GM12878 (cell line): ENCODE data around the gene HACD3. TPM values are rescaled to one million over a fixed set of nuclear protein-coding genes. Genes with fewer than 3 reads are reported as not detected.

Experiments used
- ATAC-seq: fragments of 200-7000 bp; cut with Tn5 transposase; 3 replicates; pipeline ENCODE4 v1.9.1; 2020; ENCODE audit warnings: mild to moderate bottlenecking, moderate library complexity
- BruUV-seq: library from RNA; stranded (reverse); fragments of 400-500 nt; replicated peaks from 2 replicates; lab custom pipeline; 2021; lab: Mats Ljungman, UMichigan
- CTCF ChIA-PET: fragments of 300-600 bp; sonication (Branson Sonifier 250); formaldehyde crosslinking; extraction: SDS; loops from one replicate; lab custom pipeline; 2021; ENCODE audit warnings: inconsistent platforms; lab: Yijun Ruan, JAX
- POLR2A ChIA-PET: fragments of 350-600 bp; formaldehyde crosslinking; extraction: SDS; loops from one replicate; lab custom pipeline; 2021; ENCODE audit warnings: inconsistent platforms; lab: Charles Lee
- RAD21 ChIA-PET: fragments of 300-600 bp; sonication (Branson Sonifier 250); formaldehyde crosslinking; loops from one replicate; lab custom pipeline; 2023; ENCODE audit warnings: antibody characterized with exemption; ENCODE audit not compliant: unreplicated experiment; lab: Charles Lee
- SMC1A ChIA-PET: fragments of 300-600 bp; sonication (Branson Sonifier 250); formaldehyde crosslinking; loops from one replicate; lab custom pipeline; 2023; ENCODE audit not compliant: unreplicated experiment, uncharacterized antibody; lab: Charles Lee
- DNase-seq: peaks from one replicate; pipeline ENCODE4 v3.0.0-alpha.2; 2011; ENCODE audit warnings: low read depth, low spot score
- FAIRE-seq: peaks from 3 replicates; lab custom pipeline; 2011; peaks lifted over from hg19 to GRCh38; lab: Jason Lieb, UNC
- H2AFZ ChIP-seq: 2 replicates; pipeline ENCODE4 v1.6.0; 2011; ENCODE audit warnings: low read depth, low read length, control low read depth; ENCODE audit not compliant: control insufficient read depth
- H3K27ac ChIP-seq: 2 replicates; pipeline ENCODE4 v1.5.1; 2011; ENCODE audit warnings: control low read depth; ENCODE audit not compliant: control insufficient read depth, insufficient read depth
- H3K27me3 ChIP-seq, 2 experiments: replicated peaks in 1 of 2; 2 replicates each; pipeline versions ENCODE4 v1.6.0 to v1.6.1; 2011; ENCODE audit warnings: low read length in 1 of 2; ENCODE audit not compliant: control insufficient read depth in 2 of 2, insufficient read depth in 2 of 2
- H3K36me3 ChIP-seq, 2 experiments: 2 replicates each; pipeline ENCODE4 v1.5.1; 2011; ENCODE audit warnings: low read length in 1 of 2; ENCODE audit not compliant: control insufficient read depth in 2 of 2, insufficient read depth in 2 of 2
- H3K4me1 ChIP-seq: 2 replicates; pipeline ENCODE4 v1.6.1; 2011; ENCODE audit warnings: mild to moderate bottlenecking, low read length, moderate library complexity, mixed read lengths; ENCODE audit not compliant: control insufficient read depth, insufficient read depth
- H3K4me2 ChIP-seq: 2 replicates; pipeline ENCODE4 v1.6.0; 2011; ENCODE audit warnings: control low read depth; ENCODE audit not compliant: control insufficient read depth, insufficient read depth
- H3K4me3 ChIP-seq: fragments of 200-600 bp; sonication (generic); 2 replicates; pipeline ENCODE4 v1.5.1; 2016
- H3K79me2 ChIP-seq: 2 replicates; pipeline ENCODE4 v1.6.0; 2011; ENCODE audit warnings: low read length; ENCODE audit not compliant: control insufficient read depth, insufficient read depth
- H3K9ac ChIP-seq: 2 replicates; pipeline ENCODE4 v1.8.0; 2011; ENCODE audit warnings: low read length, control low read depth, mixed read lengths; ENCODE audit not compliant: control insufficient read depth, insufficient read depth
- H3K9me3 ChIP-seq: replicated peaks from 3 replicates; pipeline ENCODE4 v1.5.1; 2011; ENCODE audit warnings: mild to moderate bottlenecking, low read length; ENCODE audit not compliant: control insufficient read depth, insufficient read depth
- H4K20me1 ChIP-seq: 2 replicates; pipeline ENCODE4 v1.6.0; 2011; ENCODE audit not compliant: control insufficient read depth, insufficient read depth
- CHD4 ChIP-seq: fragments of 200-600 bp; sonication (generic); IDR thresholded peaks from 2 replicates; pipeline ENCODE4 v1.6.1; 2016; ENCODE audit warnings: mild to moderate bottlenecking
- IKZF2 ChIP-seq, 2 experiments: fragments of 450-650 bp; IDR thresholded peaks; 2 replicates each; pipeline ENCODE4 v1.6.1; 2017; ENCODE audit warnings: mild to moderate bottlenecking in 2 of 2, moderate library complexity in 2 of 2
- KLF5 ChIP-seq: fragments of 450-650 bp; IDR thresholded peaks from 2 replicates; pipeline ENCODE4 v1.6.1; 2014; ENCODE audit warnings: mild to moderate bottlenecking; ENCODE audit not compliant: partially characterized antibody
- PML ChIP-seq: IDR thresholded peaks from 2 replicates; pipeline ENCODE4 v1.6.1; 2012; ENCODE audit warnings: low read length, inconsistent platforms
- SP1 ChIP-seq: IDR thresholded peaks from one replicate; pipeline ENCODE4 v1.6.1; 2011; ENCODE audit warnings: low read depth, low read length
- SUPT20H ChIP-seq: IDR thresholded peaks from 2 replicates; pipeline ENCODE4 v1.6.1; 2011; ENCODE audit warnings: low read depth, mild to moderate bottlenecking, low read length, moderate library complexity, borderline replicate concordance; ENCODE audit not compliant: control insufficient read depth
- ZNF592 ChIP-seq: fragments of 450-650 bp; IDR thresholded peaks from 2 replicates; pipeline ENCODE4 v1.6.1; 2017; ENCODE audit warnings: mild to moderate bottlenecking, moderate library complexity
- in situ Hi-C: fragments of 300-500 bp; cut with MboI; formaldehyde crosslinking; loops from 9 replicates; pipeline ENCODE4 v1.14.3; 2018; ENCODE audit warnings: mixed read lengths
- intact Hi-C: fragments of 100-400 bp; cut with micrococcal nuclease; formaldehyde crosslinking; loops from one replicate; pipeline ENCODE4 v1.14.2; 2022; ENCODE audit not compliant: unreplicated experiment
- polyA plus RNA-seq, 11 experiments: library from polyadenylated mRNA; depleted of rRNA in 4 of 11; unstranded in 6 of 11; stranded (reverse) in 5 of 11; fragments of >200 nt; fragmentation: Nextera tagmentation in 4 of 11; fragmentation: Illumina TruSeq in 1 of 11; extraction: Ambion mirVana in 4 of 11; extraction: Trizol in 1 of 11; gene quantifications; 1 replicate in 1 of 11; 2 replicates in 10 of 11; pipeline versions ENCODE4 v1.2.1 to v1.2.3, GENCODE V29; 2011 to 2016; ENCODE audit warnings: inconsistent platforms in 2 of 11, missing spikeins in 2 of 11, low read depth in 1 of 11
- total RNA-seq, 4 experiments: library from RNA; depleted of rRNA in 3 of 4; stranded (reverse); fragments of >200 nt in 3 of 4; fragmentation: Illumina TruSeq in 1 of 4; extraction: Trizol in 1 of 4; gene quantifications; 2 replicates each; pipeline versions ENCODE4 v1.2.1 to v1.2.3, GENCODE V29; 2013 to 2021

The HACD3 gene
- total and polyA plus RNA-seq, 10 of the 15 experiments (the other 5 are each of a cell fraction or from before 2014, with no cell fraction given) = 25.9 to 75.8 (median 48.3) TPM

GRCh38 chr15:65580287-65580686 lies 50.0 kb downstream of the HACD3 start:
- peaks cover 9% of the 10 kb centered on the region for H3K4me1 ChIP-seq
- intact Hi-C loops = loop anchor here (5.0 kb wide), 1 partner anchor 178 kb away; no protein-coding TSS in a partner anchor
- H4K20me1 ChIP-seq = no peaks in the 10 kb centered on the region
- FAIRE-seq = no peak
- no peaks in the 10 kb centered on the region for H3K9me3 ChIP-seq
- POLR2A ChIA-PET = no interaction called here
- no peak for ATAC-seq
- CTCF ChIA-PET = interaction anchor here (1.7 kb wide), 1 partner anchor 180 kb away, joined by 4 read pairs; no protein-coding TSS in a partner anchor
- no peak overlapping the region for H3K27ac ChIP-seq
- no peaks in the 10 kb centered on the region for H3K27me3 ChIP-seq
- SMC1A ChIA-PET = interaction anchor here (1.2 kb wide), 1 partner anchor 10 kb away, joined by 5 read pairs; no protein-coding TSS in a partner anchor
- no peak overlapping the region for H3K4me2 ChIP-seq
- BruUV-seq = no TSS peak
- peaks cover 10 to 41% of the 10 kb centered on the region in 2 experiments for H3K36me3 ChIP-seq
- RAD21 ChIA-PET = no interaction called here
- DNase-seq = no peak
- H2AFZ ChIP-seq = no peak overlapping the region
- in situ Hi-C loops = no loop called here
- TF ChIP-seq SUPT20H (no peak), SP1 (no peak), CHD4 (no peak), PML (no peak), IKZF2 (IDR thresholded peaks at IDR 0.05) (no peak), ZNF592 (no peak), KLF5 (no peak)
- H3K79me2 ChIP-seq = no peaks in the 10 kb centered on the region
- no peak overlapping the region for H3K4me3 ChIP-seq
- H3K9ac ChIP-seq = no peak overlapping the region
